GM19025 (cell line): ENCODE data around the gene PLRG1.
A peak's percentile ranks its signal among the peaks of the same experiment; 100 is the strongest.

Experiments
- ATAC-seq: cut with Tn5 transposase; IDR thresholded peaks from one replicate; pipeline ENCODE4 v1.9.1; 2021; ENCODE audit warnings: mild to moderate bottlenecking, low read depth, moderate library complexity; ENCODE audit not compliant: unreplicated experiment

PLRG1 gene

DNA sequence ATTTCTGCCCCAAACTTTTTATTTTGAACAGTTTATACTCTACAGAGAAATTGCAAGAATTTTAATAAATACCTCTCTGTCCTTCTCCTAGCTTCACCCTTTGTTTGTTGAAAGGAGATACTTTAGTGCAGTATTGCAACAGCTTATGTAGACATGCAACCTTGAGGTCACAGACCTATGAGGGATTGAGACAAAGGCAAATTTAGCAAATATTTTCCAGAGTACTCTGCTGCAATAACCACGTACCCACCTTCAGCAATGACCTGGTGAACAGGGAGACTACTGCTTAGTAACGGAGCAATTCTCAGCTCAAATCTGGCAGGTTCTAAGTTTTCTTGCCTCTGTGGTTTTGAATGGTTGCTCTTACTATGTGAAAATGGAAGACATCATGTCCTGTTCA lies 27.1 kb upstream of the PLRG1 start:
- no peak for ATAC-seq

DNA sequence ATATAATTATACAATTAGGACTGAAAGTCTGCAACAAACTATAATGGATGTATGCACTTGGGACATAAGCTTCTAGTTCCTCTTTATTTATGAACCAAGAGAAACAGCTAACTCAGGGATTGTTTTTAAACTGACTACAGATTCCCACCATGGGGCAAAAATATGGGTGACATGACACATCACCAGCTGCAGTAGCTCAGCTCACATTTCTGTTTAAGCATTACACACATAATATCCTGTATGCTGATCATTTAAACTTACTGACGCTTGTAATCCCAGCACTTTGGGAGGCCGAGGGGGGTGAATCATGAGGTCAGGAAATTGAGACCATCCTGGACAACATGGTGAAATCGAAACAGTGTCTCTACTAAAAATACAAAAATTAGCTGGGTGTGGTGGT lies 24.1 kb upstream of the PLRG1 start:
- no peak for ATAC-seq

DNA sequence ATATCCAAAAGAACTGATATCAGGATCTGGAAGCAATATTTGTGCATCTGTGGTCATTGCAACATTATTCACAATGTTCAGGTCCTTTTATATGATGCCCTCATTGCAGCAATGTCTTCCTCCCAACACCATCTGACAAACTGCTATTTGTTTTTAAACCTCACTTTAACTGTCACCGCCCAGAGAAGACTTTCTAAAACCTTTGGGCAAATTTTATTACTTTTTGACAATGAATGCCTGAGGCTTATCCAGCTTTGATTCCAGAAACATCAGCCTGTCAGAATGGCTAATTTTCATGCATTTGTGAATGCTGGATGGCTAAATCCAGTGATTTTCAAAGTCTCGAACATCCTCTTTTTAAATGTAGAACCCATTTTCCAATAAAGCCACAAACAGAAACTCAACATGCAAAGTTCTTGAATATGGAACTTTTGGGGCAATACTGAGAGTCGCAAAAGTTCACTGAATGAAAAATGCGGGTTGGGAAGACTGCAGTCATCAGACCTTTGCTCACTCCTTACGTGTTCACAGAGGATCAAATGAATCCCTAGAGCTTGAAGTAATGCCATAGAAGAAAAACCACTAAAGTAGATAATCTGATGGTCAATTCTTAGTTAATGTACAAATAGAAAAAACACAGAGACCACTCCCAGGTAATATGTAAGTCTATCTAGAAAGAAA lies 23.1 kb upstream of the PLRG1 start:
- no peak for ATAC-seq

DNA sequence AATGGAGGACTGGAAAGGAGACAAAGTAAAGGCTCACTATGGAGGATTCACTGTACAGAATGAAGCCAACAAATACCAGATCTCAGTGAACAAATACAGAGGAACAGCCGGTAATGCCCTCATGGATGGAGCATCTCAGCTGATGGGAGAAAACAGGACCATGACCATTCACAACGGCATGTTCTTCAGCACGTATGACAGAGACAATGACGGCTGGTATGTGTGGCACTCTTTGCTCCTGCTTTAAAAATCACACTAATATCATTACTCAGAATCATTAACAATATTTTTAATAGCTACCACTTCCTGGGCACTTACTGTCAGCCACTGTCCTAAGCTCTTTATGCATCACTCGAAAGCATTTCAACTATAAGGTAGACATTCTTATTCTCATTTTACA lies 19.4 kb upstream of the PLRG1 start:
- ATAC-seq: no peak

DNA sequence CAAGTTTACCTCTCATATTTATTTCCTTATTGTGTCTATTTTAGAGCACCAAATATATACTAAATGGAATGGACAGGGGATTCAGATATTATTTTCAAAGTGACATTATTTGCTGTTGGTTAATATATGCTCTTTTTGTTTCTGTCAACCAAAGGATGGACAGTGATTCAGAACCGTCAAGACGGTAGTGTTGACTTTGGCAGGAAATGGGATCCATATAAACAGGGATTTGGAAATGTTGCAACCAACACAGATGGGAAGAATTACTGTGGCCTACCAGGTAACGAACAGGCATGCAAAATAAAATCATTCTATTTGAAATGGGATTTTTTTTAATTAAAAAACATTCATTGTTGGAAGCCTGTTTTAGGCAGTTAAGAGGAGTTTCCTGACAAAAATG lies 18.8 kb upstream of the PLRG1 start:
- ATAC-seq: no peak

DNA sequence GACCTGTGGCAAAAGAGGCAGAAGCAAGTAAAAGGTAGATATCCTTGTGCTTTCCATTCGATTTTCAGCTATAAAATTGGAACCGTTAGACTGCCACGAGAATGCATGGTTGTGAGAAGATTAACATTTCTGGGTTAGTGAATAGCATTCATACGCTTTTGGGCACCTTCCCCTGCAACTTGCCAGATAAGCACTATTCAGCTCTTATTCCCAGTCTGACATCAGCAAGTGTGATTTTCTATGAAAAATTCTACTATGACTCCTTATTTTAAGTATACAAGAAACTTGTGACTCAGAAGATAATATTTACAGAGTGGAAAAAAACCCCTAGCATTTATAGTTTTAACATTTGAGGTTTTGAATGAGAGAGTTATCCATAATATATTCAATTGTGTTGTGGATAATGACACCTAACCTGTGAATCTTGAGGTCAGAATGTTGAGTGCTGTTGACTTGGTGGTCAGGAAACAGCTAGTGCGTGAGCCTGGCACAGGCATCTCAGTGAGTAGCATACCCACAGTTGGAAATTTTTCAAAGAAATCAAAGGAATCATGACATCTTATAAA lies 16.5 kb upstream of the PLRG1 start:
- no peak for ATAC-seq

DNA sequence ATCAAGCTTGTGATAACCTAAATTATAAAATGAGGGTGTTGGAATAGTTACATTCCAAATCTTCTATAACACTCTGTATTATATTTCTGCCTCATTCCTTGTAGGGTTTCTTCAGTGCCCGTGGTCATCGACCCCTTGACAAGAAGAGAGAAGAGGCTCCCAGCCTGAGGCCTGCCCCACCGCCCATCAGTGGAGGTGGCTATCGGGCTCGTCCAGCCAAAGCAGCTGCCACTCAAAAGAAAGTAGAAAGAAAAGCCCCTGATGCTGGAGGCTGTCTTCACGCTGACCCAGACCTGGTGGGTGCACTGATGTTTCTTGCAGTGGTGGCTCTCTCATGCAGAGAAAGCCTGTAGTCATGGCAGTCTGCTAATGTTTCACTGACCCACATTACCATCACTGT lies 15.5 kb upstream of the PLRG1 start:
- no peak for ATAC-seq

DNA sequence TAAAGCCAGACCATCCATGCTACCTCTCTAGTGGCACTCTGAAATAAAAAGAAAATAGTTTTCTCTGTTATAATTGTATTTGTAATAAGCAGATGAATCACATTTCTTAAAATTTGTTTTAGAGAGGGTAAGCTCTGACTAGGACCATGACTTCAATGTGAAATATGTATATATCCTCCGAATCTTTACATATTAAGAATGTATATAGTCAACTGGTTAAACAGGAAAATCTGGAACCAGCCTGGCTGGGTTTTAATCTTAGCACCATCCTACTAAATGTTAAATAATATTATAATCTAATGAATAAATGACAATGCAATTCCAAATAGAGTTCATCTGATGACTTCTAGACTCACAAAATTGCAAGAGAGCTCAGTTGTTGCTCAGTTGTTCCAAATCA lies 14.1 kb upstream of the PLRG1 start:
- no peak for ATAC-seq

DNA sequence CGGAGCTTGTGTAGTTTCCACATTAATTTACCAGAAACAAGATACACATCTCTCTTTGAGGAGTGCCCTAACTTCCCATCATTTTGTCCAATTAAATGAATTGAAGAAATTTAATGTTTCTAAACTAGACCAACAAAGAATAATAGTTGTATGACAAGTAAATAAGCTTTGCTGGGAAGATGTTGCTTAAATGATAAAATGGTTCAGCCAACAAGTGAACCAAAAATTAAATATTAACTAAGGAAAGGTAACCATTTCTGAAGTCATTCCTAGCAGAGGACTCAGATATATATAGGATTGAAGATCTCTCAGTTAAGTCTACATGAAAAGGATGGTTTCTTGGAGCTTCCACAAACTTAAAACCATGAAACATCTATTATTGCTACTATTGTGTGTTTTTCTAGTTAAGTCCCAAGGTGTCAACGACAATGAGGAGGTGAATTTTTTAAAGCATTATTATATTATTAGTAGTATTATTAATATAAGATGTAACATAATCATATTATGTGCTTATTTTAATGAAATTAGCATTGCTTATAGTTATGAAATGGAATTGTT lies 12.6 kb upstream of the PLRG1 start, which contains the start of gene FGB:
Gene FGB, plus strand, starts transcription at position 315 of the 558 bp plus-strand sequence. Its CDS starts 8 bp downstream, at position 323.
- no peak for ATAC-seq

DNA sequence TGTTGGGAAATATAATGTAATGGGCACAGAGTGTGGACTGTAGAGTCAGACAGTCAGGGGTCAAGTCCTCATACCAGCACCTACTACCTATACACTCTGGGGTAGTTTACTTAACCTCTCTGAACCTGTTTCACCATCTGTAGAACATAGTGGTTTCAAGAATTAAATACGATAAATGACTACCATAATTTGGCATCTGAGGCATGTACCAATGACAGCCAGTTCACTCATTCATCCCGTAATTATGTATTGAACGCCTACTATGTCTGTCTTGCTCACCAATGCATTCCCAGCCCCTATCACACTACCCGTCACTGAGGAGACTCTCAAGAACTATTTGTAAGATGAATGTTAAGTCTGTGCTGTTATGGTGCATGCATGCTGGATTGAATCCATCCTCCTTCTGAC lies 10.6 kb upstream of the PLRG1 start:
- ATAC-seq: no peak

DNA sequence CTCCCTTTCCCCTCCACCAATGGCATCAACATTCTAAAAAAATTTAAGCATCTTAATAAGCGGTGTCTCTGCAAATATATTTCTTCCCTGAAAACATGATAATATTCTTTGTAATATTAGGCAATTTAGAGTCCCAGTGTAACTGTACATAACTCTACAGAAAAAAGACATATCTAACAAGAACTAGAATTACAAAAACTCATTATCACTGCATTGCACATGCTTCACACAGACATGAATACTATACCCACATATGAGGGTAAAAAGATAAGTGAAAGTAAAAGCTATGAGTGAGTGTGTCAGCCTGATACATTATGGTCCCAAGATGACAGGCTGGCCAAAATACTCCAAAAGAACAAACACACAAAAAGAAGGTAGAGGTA lies 10.2 kb upstream of the PLRG1 start:
- ATAC-seq: no peak

DNA sequence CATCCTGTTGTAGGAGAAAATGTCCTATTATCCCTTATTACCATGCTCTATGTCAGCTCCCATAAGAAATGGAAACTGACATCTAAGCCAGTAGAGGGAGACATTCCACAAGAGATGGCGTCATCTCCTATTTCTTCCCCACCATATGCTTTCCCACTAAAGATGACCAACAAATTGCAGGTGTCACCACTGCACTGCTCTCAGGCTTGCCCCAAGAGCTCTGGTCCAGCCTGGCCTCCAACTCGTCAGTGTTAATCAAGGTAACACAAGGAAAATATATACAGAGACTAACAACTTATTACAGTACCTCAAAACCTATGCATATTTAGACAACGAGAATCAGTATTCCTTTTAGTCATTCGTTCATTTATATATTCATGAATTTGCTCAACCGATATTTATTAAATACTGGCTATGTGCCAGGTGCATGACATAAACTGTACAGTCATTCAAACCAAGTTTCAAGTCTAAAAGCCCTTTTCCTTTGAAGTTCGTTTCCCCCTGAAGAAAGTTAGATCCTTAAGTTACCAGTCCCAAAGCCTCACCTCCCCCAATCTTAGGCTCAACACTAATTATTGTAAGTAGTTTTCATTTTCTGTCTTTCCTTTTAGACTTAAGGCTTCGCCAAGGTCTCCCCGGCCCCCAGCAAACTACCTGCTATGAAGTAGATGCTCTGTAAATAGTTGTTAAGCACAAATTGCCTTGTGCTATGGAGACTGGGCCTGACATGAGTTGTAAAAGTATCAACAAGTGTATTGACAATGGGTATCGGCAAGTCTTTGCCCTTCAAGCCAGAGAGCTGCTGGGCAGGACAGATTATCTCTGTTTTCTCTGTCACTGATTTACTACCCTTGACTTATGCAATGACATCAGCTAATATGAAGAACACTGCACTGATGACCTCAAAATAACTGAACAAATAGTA lies 9.6 kb upstream of the PLRG1 start:
- ATAC-seq: peak; percentile 74

DNA sequence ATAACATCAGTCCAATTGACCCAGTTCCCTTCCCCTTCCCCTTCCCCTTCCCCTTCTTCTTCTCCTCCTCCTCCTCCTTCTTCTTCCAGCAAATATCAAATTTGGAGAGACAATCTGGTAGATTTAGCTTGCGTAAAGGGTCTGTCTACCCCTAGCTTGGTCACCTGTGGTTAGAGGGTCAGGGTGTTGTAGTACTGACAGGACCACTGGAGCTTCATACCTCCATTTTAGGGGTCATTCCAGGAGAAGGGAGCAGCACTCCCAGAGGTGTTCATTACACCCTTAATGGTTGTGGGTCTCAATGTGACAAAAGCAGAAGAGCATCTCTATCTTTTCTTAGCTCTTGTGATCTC lies 8.9 kb upstream of the PLRG1 start:
- ATAC-seq: peak; percentile 24

DNA sequence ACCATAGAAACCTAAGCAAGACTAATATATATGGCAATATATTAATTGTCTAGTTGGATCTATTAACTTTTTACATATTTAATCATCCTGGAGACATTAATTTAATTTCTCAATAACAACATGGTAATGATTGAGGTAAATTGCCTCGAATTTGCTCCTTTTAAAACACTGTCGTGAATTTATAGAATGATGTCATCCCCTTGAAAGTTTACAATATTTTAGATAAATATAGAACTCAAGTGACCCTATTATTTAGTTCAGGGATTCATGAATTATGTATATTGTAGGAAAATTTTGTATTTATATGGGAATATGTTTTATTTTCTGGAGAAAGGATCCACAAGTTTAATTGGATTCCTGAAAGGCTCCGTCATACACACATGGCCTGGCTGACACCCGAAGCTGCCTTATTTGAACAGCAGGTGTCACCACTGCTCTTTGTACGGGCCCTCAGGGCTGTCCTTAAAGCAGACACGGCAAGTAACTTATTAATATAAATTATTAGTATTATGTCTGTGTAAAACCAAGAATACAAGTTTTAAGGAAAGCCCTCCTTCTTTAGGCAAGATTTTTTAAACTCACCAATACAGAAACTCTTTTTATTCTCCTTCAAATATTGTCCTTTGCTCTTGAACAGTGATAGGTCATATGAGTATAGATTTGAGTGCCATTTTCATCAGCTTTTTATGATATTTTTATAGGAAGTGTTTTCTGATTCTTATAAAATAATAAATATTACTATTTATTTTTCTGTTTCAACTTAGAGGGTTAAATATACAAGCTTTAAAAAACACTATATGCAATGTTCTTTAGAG lies 1.9 kb upstream of the PLRG1 start:
- ATAC-seq: peak; percentile 36

DNA sequence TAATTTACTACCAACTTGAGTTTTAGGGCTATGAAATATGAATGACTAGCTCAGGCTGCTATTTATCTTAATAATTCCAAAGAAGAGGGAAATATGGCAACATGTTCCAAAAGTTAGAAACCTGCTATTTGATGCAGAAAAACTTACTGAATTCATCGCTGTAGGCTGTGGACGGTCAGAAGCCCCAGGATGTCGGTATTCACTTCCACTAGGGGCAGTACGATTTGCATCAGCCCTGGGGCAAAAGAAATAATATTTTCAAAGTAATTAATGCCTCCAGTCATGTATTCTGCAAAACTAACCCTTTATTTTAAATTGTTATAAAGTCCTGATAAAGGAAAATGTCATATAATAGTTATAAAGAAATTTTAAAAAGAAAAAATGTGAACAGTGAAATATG lies 4.5 kb downstream of the PLRG1 start:
- ATAC-seq: no peak

DNA sequence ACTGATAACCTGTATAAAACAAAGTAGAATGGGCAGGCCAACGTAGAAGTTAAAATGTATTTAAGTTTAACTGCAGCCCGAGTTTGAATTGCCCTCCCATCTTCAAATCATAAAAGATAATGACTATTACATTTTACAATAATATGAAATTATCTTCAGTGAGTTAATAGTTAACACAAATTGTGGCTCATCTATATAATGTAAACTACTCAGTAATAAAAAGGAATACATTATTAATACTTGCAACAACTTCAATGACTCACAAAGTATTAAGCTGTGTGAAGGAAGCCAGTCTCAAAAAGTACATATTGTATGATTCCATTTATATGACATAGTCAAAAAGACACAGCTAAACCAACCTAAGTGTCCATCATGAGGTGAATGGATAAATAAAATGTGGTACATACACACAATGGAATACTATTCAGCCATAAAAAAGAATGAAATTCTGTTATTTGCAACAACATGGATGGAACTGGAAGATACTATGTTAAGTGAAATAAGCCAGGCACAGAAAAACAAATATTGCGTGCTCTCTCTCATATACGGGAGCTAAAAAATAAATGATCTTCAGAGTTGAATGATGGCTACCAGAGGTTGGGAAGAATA lies 7.8 kb downstream of the PLRG1 start:
- no peak for ATAC-seq

DNA sequence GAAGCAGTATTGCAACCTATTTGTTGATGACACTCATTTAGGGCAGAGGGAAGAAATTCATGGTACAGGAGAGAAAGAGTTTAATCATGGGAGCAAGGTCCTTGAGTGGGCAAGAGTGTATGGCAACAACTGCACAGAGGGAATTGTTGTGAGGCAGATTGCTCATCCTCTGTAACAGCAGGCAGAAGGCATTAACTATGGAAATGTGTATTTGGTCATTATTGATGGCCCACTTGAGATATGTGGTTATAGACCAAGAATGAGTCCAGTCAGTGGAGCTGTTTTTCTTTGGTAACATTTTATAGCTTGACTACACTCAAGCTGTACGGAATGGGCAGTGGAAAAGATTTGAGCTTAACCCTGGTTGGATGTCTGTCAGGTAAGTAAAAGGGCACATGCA lies 15.9 kb downstream of the PLRG1 start:
- ATAC-seq: no peak

DNA sequence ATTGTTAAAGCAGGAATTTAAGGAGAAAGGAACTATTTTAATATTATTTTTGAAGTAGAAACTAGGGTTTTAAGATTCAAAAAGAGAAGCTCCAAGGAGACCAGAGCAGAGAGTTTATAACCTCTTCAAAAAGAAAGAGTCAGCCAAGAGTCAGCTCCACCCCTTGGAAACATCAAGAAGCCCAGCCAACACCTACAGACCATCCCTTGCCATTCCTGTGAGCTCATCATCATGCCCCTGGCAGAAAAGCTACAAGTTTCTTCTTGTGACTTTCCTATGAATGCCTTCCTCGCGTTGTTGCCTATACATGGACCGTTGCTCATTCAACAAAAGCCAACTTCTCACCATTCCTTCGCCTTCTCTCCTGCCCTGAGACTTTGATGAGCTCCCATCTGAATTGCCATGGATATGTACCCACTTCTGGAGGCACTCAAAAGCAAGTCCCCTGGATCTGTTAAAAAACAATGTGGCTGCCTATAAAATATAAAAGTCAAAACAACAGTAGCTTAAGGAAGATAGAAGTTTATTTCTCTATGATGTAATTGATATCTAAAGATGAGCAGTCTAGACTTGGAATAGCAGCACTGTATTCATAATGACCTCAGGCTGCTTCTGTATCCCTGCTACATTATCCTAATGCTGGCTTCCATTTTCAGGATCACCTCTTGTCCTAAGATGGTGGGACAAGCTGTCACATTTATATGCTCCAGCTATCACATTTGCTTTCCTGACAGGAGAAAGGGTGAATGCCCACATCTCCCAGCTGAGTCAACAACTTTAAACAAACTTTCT lies 20.3 kb downstream of the PLRG1 start:
- ATAC-seq: no peak

DNA sequence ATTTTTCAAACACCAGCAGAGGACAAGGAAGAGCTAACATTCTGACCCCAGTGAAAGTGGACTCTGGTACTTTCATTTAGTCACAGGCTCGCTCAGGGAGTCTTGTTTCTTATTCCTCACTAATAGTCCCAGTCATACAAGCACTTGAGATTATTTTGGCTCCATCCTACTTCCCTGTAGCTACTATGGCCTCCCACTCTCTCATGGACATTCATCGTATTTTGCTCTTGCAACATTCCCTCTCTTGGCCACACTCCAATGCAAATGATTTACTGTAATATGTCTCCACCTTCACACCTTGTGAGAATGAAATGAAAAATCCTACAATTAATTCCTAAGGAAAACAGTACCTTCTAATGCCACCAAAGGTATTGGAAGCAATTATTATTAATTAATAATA lies 21.3 kb downstream of the PLRG1 start:
- ATAC-seq: no peak
